Spleen (tissue), 11 donors: ENCODE measurements around the gene RALGDS. TPM values are rescaled to one million over a fixed set of nuclear protein-coding genes. Genes with fewer than 3 reads are reported as not detected.

ENCODE experiments used
- DNase-seq: peaks from one replicate; pipeline ENCODE4 v3.0.0-alpha.2; 2020
- H3K27ac ChIP-seq, 8 donors: fragments of 200-600 bp; sonication (generic) in 7 of 8; 1 replicate in 4 of 8; 2 replicates in 4 of 8; pipeline versions ENCODE4 v1.5.0 to v1.8.0; 2016 to 2021; ENCODE audit warnings: inconsistent platforms in 4 of 8, mild to moderate bottlenecking in 4 of 8, moderate library complexity in 1 of 8
- H3K27me3 ChIP-seq, 7 donors: fragments of 200-600 bp; sonication (generic) in 6 of 7; replicated peaks in 1 of 7; 1 replicate in 4 of 7; 2 replicates in 3 of 7; pipeline versions ENCODE4 v1.5.0 to v1.8.0; 2016 to 2021; ENCODE audit warnings: inconsistent platforms in 3 of 7, mild to moderate bottlenecking in 1 of 7
- H3K36me3 ChIP-seq, 6 donors: fragments of 200-600 bp; sonication (generic) in 5 of 6; 1 replicate in 4 of 6; 2 replicates in 2 of 6; pipeline versions ENCODE4 v1.5.0 to v1.8.0; 2016 to 2021; ENCODE audit warnings: inconsistent platforms in 2 of 6
- H3K4me1 ChIP-seq, 6 donors: fragments of 200-600 bp; sonication (generic) in 5 of 6; 1 replicate in 3 of 6; 2 replicates in 3 of 6; pipeline versions ENCODE4 v1.5.0 to v1.8.0; 2016 to 2021; ENCODE audit warnings: inconsistent platforms in 3 of 6
- H3K4me3 ChIP-seq, 8 donors: fragments of 200-600 bp; sonication (generic) in 7 of 8; 1 replicate in 4 of 8; 2 replicates in 4 of 8; pipeline versions ENCODE4 v1.5.0 to v1.8.0; 2016 to 2021; ENCODE audit warnings: inconsistent platforms in 4 of 8, mild to moderate bottlenecking in 4 of 8, moderate library complexity in 2 of 8
- H3K9me3 ChIP-seq, 8 donors: fragments of 200-600 bp; sonication (generic) in 7 of 8; 1 replicate in 4 of 8; 2 replicates in 4 of 8; pipeline versions ENCODE4 v1.5.0 to v1.8.0; 2016 to 2021; ENCODE audit warnings: inconsistent platforms in 4 of 8
- POLR2A ChIP-seq, 3 donors: fragments of 450-650 bp; IDR thresholded peaks; one replicate each; pipeline ENCODE4 v1.5.1; 2017; ENCODE audit warnings: antibody characterized with exemption in 3 of 3, mild to moderate bottlenecking in 1 of 3
- POLR2AphosphoS5 ChIP-seq, 3 donors: sonication (generic); formaldehyde crosslinking; IDR thresholded peaks; one replicate each; pipeline ENCODE4 v1.5.1; 2017; ENCODE audit warnings: antibody characterized with exemption in 3 of 3
- WGBS, 5 donors: extraction: QIAGEN DNeasy Blood & Tissue Kit in 3 of 5; methylation state at CpG; one replicate each; pipeline versions ENCODE4 v1.1.5 to v1.1.7; 2013 to 2018; 5-methylcytosine and 5-hydroxymethylcytosine counted together
- intact Hi-C: fragments of 100-400 bp; cut with DNase I; formaldehyde crosslinking; loops from one replicate; pipeline ENCODE4 v1.15.0; 2023; ENCODE audit warnings: low total_unique reads
- polyA plus RNA-seq, 3 donors: library from polyadenylated mRNA; stranded (reverse); fragments of 200-250 nt; gene quantifications; one replicate each; pipeline ENCODE4 v1.2.1, GENCODE V29; 2013
- total RNA-seq, 7 donors: library from RNA; depleted of rRNA in 3 of 7; stranded (reverse); fragments of >200 nt in 3 of 7; fragmentation: NEBNext Ultra II Directional in 4 of 7; extraction: Animal tissue kit (Norgen Biotek cat#: 25700) in 4 of 7; gene quantifications; one replicate each; pipeline versions ENCODE4 v1.1.0 to v1.2.1, GENCODE V29; 2016 to 2021
- TF ChIP-seq, protein P1 (sequence below), 11 experiments: fragments of 200-600 bp in 7 of 11; fragments of 450-650 bp in 4 of 11; sonication (generic) in 4 of 11; IDR thresholded peaks in 8 of 11; conservative IDR thresholded peaks in 3 of 11; 1 replicate in 7 of 11; 2 replicates in 4 of 11; pipeline versions ENCODE4 v1.4.0 to v1.8.0; 2016 to 2021; ENCODE audit warnings: antibody characterized with exemption in 11 of 11, inconsistent platforms in 4 of 11, mild to moderate bottlenecking in 1 of 11
- donor health status: healthy with polysubstance abuse.
- donor health status: DM: no; HTN: no; CAD: no; lungs with moderate emphysema.
- donor health status: DM: no; HTN: no; CAD: no.
- donor health status: Bipolar disorder and iron deficiency.
- donor health status: healthy.
- donor health status: DM: no; HTN: no; CAD: no.
- donor health status: DM: yes; HTN: yes; CAD: no.

RALGDS gene
- total and polyA plus RNA-seq, 10 donors, result 21.3 to 74.3 (median 55.8) TPM

GRCh38 chr9:133121915-133122550 is 993 bp upstream of the RALGDS start:
- Histone ChIP-seq H3K4me1 (peaks cover 66 to 93% (median 88%) of the 10 kb centered on the region in 6 donors), H3K27me3 (no peaks in the 10 kb centered on the region), H3K4me3 (peak overlapping the region in 3 of 8 donors; percentile 63 to 90 (median 69)), H3K9me3 (no peaks in the 10 kb centered on the region), H3K36me3 (no peaks in the 10 kb centered on the region), H3K27ac (peak overlapping the region; percentile 75 to 95 (median 92))
- DNase-seq, result peak; percentile 90
- 41 to 68% (median 65%) methylated on average over 6 to 8 of the region's 8 CpGs for WGBS, 5 donors
- TF ChIP-seq POLR2A (IDR thresholded peaks at IDR 0.05), result no peak
- TF ChIP-seq, protein P1, sequence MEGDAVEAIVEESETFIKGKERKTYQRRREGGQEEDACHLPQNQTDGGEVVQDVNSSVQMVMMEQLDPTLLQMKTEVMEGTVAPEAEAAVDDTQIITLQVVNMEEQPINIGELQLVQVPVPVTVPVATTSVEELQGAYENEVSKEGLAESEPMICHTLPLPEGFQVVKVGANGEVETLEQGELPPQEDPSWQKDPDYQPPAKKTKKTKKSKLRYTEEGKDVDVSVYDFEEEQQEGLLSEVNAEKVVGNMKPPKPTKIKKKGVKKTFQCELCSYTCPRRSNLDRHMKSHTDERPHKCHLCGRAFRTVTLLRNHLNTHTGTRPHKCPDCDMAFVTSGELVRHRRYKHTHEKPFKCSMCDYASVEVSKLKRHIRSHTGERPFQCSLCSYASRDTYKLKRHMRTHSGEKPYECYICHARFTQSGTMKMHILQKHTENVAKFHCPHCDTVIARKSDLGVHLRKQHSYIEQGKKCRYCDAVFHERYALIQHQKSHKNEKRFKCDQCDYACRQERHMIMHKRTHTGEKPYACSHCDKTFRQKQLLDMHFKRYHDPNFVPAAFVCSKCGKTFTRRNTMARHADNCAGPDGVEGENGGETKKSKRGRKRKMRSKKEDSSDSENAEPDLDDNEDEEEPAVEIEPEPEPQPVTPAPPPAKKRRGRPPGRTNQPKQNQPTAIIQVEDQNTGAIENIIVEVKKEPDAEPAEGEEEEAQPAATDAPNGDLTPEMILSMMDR (IDR thresholded peaks at IDR 0.05 in 8 of 11, conservative IDR thresholded peaks at IDR 0.05 in 3 of 11), result no peak
- TF ChIP-seq POLR2AphosphoS5 (IDR thresholded peaks at IDR 0.05), result no peak
- intact Hi-C loops, result no loop called here

- H3K36me3 ChIP-seq, result no peaks in the 10 kb centered on the region
- peak; percentile 93 for DNase-seq
- TF ChIP-seq POLR2AphosphoS5 (IDR thresholded peaks at IDR 0.05), result peak in 1 of 3 donors; percentile 4
- TF ChIP-seq POLR2A (IDR thresholded peaks at IDR 0.05), result no peak
- H3K27me3 ChIP-seq, result no peaks in the 10 kb centered on the region
- H3K4me1 ChIP-seq, result peaks cover 64 to 93% (median 88%) of the 10 kb centered on the region in 6 donors
- H3K27ac ChIP-seq, result peak overlapping the region; percentile 57 to 95 (median 92)
- no peaks in the 10 kb centered on the region for H3K9me3 ChIP-seq
- WGBS, 5 donors, result 0 to 2% (median 2%) methylated on average over 4 to 66 of the region's 66 CpGs
- peak overlapping the region; percentile 58 to 90 (median 66) for H3K4me3 ChIP-seq
- intact Hi-C loops, result no loop called here
Measured at GRCh38 chr9:133120501-133121197, 391 bp downstream of the RALGDS start.

DNA sequence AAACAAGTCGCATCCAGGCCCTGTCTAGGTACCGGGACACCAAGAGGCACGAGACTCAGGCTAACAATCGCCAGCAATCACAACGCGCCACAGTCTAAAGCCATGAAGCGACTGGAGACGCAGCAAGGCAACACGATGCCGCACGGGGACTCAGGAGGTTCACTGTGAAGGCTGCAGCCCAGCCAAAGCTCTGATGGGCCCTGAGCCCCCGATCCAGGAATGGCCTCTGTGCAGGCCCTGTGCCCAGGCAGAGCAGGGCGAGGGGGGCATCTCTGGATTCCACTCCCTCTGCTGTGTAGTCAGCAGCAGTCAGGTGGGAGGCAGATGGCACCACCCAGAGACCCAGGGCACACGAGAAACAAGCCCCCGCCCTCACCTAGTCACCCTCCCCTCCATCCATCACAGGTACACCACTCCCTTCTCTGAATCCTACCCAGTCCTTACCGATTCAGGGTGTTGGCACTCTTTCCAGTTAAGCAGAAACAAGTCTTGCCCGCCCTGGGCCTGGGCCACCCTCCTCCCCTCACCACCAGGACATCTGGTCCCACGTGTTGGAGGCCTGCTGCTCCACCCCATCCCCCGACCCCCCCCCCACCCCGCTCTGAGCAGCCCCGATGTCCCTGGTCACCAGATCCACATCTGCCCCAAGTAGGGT is 1.1 kb downstream of the RALGDS start:
- Histone ChIP-seq H3K27ac (peak overlapping the region in 7 of 8 donors; percentile 75 to 95 (median 92)), H3K36me3 (no peaks in the 10 kb centered on the region), H3K27me3 (no peaks in the 10 kb centered on the region), H3K9me3 (no peaks in the 10 kb centered on the region), H3K4me3 (peak overlapping the region; percentile 23 to 90 (median 66)), H3K4me1 (peaks cover 62 to 93% (median 88%) of the 10 kb centered on the region in 6 donors)
- intact Hi-C loops, result no loop called here
- no peak for DNase-seq
- WGBS, 5 donors, result 52 to 63% (median 54%) methylated on average over 18 to 21 of the region's 21 CpGs
- TF ChIP-seq POLR2A (IDR thresholded peaks at IDR 0.05), result no peak
- TF ChIP-seq, protein P1 (IDR thresholded peaks at IDR 0.05 in 8 of 11, conservative IDR thresholded peaks at IDR 0.05 in 3 of 11), result no peak
- no peak for TF ChIP-seq POLR2AphosphoS5 (IDR thresholded peaks at IDR 0.05)

DNA sequence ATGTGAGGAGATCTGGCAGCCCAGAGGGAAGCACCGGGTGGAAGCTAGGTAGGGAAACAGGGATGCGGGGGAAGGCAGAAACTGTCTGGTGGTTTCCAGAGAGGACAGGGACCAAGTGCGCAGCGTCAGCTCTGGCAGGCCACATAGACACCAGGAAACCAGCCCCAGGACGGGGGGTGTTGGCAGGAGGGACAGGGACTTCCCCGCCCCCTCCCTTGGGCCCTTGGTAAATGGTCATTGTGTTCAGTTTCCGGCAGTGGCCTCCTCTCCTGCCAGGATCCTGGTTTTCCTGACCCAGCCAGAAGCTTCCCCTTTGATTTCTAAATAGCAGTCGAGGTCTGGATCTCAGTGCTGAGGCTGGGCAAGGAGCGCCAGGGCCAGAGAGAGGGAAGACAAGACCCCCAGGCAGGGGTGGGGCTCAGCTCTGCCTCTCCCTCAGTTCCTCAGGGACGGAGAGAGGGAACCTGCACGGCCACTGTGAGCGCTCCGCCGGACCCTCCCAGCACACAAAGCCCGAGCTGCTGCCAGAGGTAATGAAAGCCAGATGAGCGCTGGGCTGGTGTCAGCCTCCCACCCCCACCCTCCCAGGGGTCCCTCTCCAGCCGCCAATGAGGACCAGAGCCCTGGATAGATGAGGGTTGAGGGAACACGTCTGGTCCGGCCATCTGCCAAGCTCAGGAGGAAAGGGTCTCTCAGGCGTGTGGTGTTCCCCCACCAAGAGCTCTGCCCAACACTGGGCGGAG is 1.8 kb downstream of the RALGDS start:
- peak in 1 of 3 donors; percentile 55 for TF ChIP-seq POLR2A (IDR thresholded peaks at IDR 0.05)
- TF ChIP-seq, protein P1 (IDR thresholded peaks at IDR 0.05 in 8 of 11, conservative IDR thresholded peaks at IDR 0.05 in 3 of 11), result no peak
- peak; percentile 36 to 74 (median 54) for TF ChIP-seq POLR2AphosphoS5 (IDR thresholded peaks at IDR 0.05)
- DNase-seq, result no peak
- H3K9me3 ChIP-seq, result no peaks in the 10 kb centered on the region
- peaks cover 67 to 93% (median 88%) of the 10 kb centered on the region in 6 donors for H3K4me1 ChIP-seq
- peak overlapping the region in 7 of 8 donors; percentile 7 to 90 (median 63) for H3K4me3 ChIP-seq
- no peaks in the 10 kb centered on the region for H3K27me3 ChIP-seq
- 62 to 72% (median 69%) methylated on average over 14 to 21 of the region's 21 CpGs for WGBS, 5 donors
- H3K27ac ChIP-seq, result peak overlapping the region; percentile 57 to 95 (median 76)
- intact Hi-C loops, result no loop called here
- H3K36me3 ChIP-seq, result no peaks in the 10 kb centered on the region
